Keratinocyte (primary cell): ENCODE measurements around the gene SEL1L. TPM values are rescaled to one million over a fixed set of nuclear protein-coding genes. Genes with fewer than 3 reads are reported as not detected.

ENCODE experiments used
- DNase-seq: peaks from one replicate; pipeline ENCODE4 v3.0.0-alpha.2; 2011; ENCODE audit warnings: low read depth, missing footprints, low spot score
- FAIRE-seq: peaks from 2 replicates; lab custom pipeline; 2011; peaks lifted over from hg19 to GRCh38; lab: Jason Lieb, UNC
- H2AFZ ChIP-seq: 2 replicates; pipeline ENCODE4 v1.6.0; 2012; ENCODE audit warnings: low read length, control low read depth, inconsistent platforms; ENCODE audit not compliant: control insufficient read depth
- H3K27ac ChIP-seq: 2 replicates; pipeline ENCODE4 v1.5.1; 2011; ENCODE audit warnings: low read length; ENCODE audit not compliant: control insufficient read depth, insufficient read depth
- H3K27me3 ChIP-seq: 3 replicates; pipeline ENCODE4 v1.6.0; 2011; ENCODE audit warnings: low read length; ENCODE audit not compliant: control insufficient read depth, insufficient read depth; ENCODE audit errors: extremely low read depth
- H3K36me3 ChIP-seq, 2 experiments: 2 replicates in 1 of 2; 3 replicates in 1 of 2; pipeline ENCODE4 v1.5.1; 2011; ENCODE audit warnings: low read length in 2 of 2, mild to moderate bottlenecking in 1 of 2; ENCODE audit not compliant: control insufficient read depth in 2 of 2, insufficient read depth in 2 of 2; ENCODE audit errors: extremely low read depth in 1 of 2
- H3K4me1 ChIP-seq: 3 replicates; pipeline ENCODE4 v1.5.1; 2011; ENCODE audit warnings: low read length; ENCODE audit not compliant: control insufficient read depth, insufficient read depth; ENCODE audit errors: extremely low read depth
- H3K4me2 ChIP-seq: 3 replicates; pipeline ENCODE4 v1.6.0; 2011; ENCODE audit warnings: low read depth, low read length; ENCODE audit not compliant: control insufficient read depth, insufficient read depth; ENCODE audit errors: extremely low read depth
- H3K4me3 ChIP-seq, 3 experiments: fragments of 200-600 bp in 1 of 3; sonication (generic) in 1 of 3; 2 replicates in 2 of 3; 3 replicates in 1 of 3; pipeline ENCODE4 v1.5.1; 2011 to 2016; ENCODE audit warnings: low read length in 3 of 3, mild to moderate bottlenecking in 3 of 3, control low read depth in 2 of 3, inconsistent platforms in 1 of 3, low read depth in 1 of 3, mixed read lengths in 1 of 3, mixed run types in 1 of 3, moderate library complexity in 1 of 3; ENCODE audit not compliant: control insufficient read depth in 2 of 3, insufficient read depth in 2 of 3; ENCODE audit errors: extremely low read depth in 1 of 3
- H3K79me2 ChIP-seq: 2 replicates; pipeline ENCODE4 v1.6.0; 2012; ENCODE audit warnings: low read length; ENCODE audit not compliant: control insufficient read depth, insufficient read depth
- H3K9ac ChIP-seq: 3 replicates; pipeline ENCODE4 v1.6.0; 2011; ENCODE audit warnings: low read length; ENCODE audit not compliant: control insufficient read depth, insufficient read depth; ENCODE audit errors: extremely low read depth
- H3K9me1 ChIP-seq: 3 replicates; pipeline ENCODE4 v1.6.0; 2011; ENCODE audit warnings: low read length; ENCODE audit not compliant: control insufficient read depth, insufficient read depth; ENCODE audit errors: extremely low read depth
- H3K9me3 ChIP-seq: 2 replicates; pipeline ENCODE4 v1.5.1; 2012; ENCODE audit warnings: low read depth, low read length; ENCODE audit not compliant: control insufficient read depth
- H4K20me1 ChIP-seq: 3 replicates; pipeline ENCODE4 v1.6.0; 2011; ENCODE audit warnings: low read length; ENCODE audit not compliant: control insufficient read depth, insufficient read depth; ENCODE audit errors: extremely low read depth
- CTCF ChIP-seq, 3 experiments: IDR thresholded peaks in 1 of 3; conservative IDR thresholded peaks in 1 of 3; optimal IDR thresholded peaks in 1 of 3; 2 replicates in 2 of 3; 3 replicates in 1 of 3; pipeline versions ENCODE3 to v1.5.1; 2011; ENCODE audit warnings: low read length in 3 of 3, mild to moderate bottlenecking in 3 of 3, moderate library complexity in 2 of 3, control low read depth in 1 of 3, inconsistent platforms in 1 of 3; ENCODE audit not compliant: insufficient read depth in 2 of 3; ENCODE audit errors: extremely low read depth in 1 of 3
- EZH2 ChIP-seq: IDR thresholded peaks from one replicate; pipeline ENCODE4 v1.6.1; 2012; ENCODE audit warnings: inconsistent platforms, mild to moderate bottlenecking, low read length, moderate library complexity
- dilution Hi-C: fragments of 300-500 bp; cut with MboI; formaldehyde crosslinking; loops from one replicate; pipeline ENCODE4 v1.7.0; 2020; ENCODE audit warnings: low sequenced_read_pairs; ENCODE audit not compliant: extremely low pct_ligation_motif_present
- polyA plus RNA-seq, 5 experiments: library from polyadenylated mRNA; depleted of rRNA in 3 of 5; stranded (reverse) in 3 of 5; stranded (forward) in 1 of 5; unstranded in 1 of 5; fragments of >200 nt; gene quantifications; 1 replicate in 1 of 5; 2 replicates in 3 of 5; 3 replicates in 1 of 5; pipeline versions ENCODE4 v1.2.1 to v1.2.3, GENCODE V29; 2011 to 2012; ENCODE audit warnings: missing spikeins in 2 of 5, low read depth in 1 of 5, low replicate concordance in 1 of 5

Gene SEL1L
- polyA plus RNA-seq, 1 donor (not counting 4 experiments of a cell fraction or from before 2014, with no cell fraction given): 19.7 TPM

- no peak for TF ChIP-seq CTCF (optimal IDR thresholded peaks at IDR 0.05 in 1 of 3, IDR thresholded peaks at IDR 0.05 in 1 of 3, conservative IDR thresholded peaks at IDR 0.05 in 1 of 3; ENCODE audit: extremely low read depth in 1 of 3, insufficient read depth in 2 of 3, low read length in 3 of 3)
- TF ChIP-seq EZH2: no peak
- Histone ChIP-seq H3K79me2 (no peaks in the 10 kb centered on the region), H3K4me2 (no peak overlapping the region), H2AFZ (no peak overlapping the region), H3K9ac (no peak overlapping the region), H4K20me1 (no peaks in the 10 kb centered on the region), H3K9me3 (no peaks in the 10 kb centered on the region), H3K36me3 (no peaks in the 10 kb centered on the region), H3K9me1 (no peaks in the 10 kb centered on the region), H3K27ac (no peak overlapping the region), H3K4me3 (no peak overlapping the region), H3K4me1 (peaks cover 4% of the 10 kb centered on the region), H3K27me3 (no peaks in the 10 kb centered on the region)
- FAIRE-seq (no peak), DNase-seq (no peak)
- dilution Hi-C loops: no loop called here
These were observed 73.7 kb downstream of the SEL1L start for GRCh38 chr14:81459912-81460311.

- FAIRE-seq (no peak), DNase-seq (no peak)
- Histone ChIP-seq H3K36me3 (no peaks in the 10 kb centered on the region), H2AFZ (no peak overlapping the region), H4K20me1 (no peaks in the 10 kb centered on the region), H3K9ac (no peak overlapping the region), H3K9me1 (no peaks in the 10 kb centered on the region), H3K4me1 (no peaks in the 10 kb centered on the region), H3K27me3 (no peaks in the 10 kb centered on the region), H3K4me2 (no peak overlapping the region), H3K27ac (no peak overlapping the region), H3K9me3 (no peaks in the 10 kb centered on the region), H3K79me2 (no peaks in the 10 kb centered on the region), H3K4me3 (no peak overlapping the region)
- TF ChIP-seq CTCF (optimal IDR thresholded peaks at IDR 0.05 in 1 of 3, IDR thresholded peaks at IDR 0.05 in 1 of 3, conservative IDR thresholded peaks at IDR 0.05 in 1 of 3; ENCODE audit: extremely low read depth in 1 of 3, insufficient read depth in 2 of 3, low read length in 3 of 3) (no peak), EZH2 (no peak)
- dilution Hi-C loops: no loop called here
These were observed 75.3 kb downstream of the SEL1L start for GRCh38 chr14:81458352-81458751.
